HG03025 (cell line): ENCODE measurements around the gene CCDC170.

ENCODE experiments used
- ATAC-seq: cut with Tn5 transposase; IDR thresholded peaks from one replicate; pipeline ENCODE4 v1.9.1; 2021; ENCODE audit warnings: mild to moderate bottlenecking, moderate library complexity; ENCODE audit not compliant: unreplicated experiment, low FRiP score

CCDC170 gene

GRCh38 chr6:151610326-151610725 lies 116.5 kb downstream of the CCDC170 start:
- no peak for ATAC-seq

DNA sequence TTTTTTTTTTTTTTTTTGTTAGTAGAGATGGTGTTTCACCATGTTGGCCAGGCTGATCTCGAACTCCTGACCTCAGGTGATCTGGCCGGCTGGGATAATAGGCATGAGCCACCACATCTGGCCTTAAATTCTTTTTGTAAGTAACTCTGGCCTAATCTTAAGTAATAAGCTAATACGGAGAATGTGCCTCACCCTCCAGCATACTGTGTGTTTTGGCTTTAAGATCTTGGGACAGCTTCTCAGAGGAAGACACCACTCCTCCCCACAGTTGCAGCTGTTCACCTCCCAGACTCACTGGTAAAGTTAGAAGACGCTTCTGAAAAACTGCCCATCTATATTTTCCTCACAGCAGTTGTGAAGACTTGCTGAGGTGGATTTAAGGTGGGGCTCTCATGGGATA lies 120.8 kb downstream of the CCDC170 start:
- no peak for ATAC-seq

GRCh38 chr6:151616091-151616513 lies 122.3 kb downstream of the CCDC170 start:
- no peak for ATAC-seq

DNA sequence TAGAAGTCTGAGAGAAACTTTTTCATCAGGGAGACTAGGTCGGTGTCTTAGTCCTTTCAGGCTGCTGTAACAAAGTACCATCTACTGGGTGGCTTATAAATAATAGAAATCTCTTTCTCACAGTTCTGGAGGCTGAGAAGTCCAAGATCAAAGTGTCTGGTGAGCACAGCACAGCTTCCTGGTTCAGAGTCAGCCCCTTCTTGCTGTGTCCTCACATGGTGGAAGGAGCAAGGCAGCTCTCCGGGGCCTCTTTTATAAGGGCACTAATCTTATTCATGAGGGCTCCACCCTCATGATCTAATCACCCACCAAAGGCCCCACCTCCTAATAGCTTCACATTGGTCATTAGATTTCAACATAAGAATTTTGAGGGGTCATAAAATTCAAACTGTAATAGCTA lies 122.8 kb downstream of the CCDC170 start:
- ATAC-seq = no peak

GRCh38 chr6:151617539-151617938 lies 123.7 kb downstream of the CCDC170 start:
- ATAC-seq = no peak

- no peak for ATAC-seq
These were observed 124.9 kb downstream of the CCDC170 start for GRCh38 chr6:151618717-151619116.

DNA sequence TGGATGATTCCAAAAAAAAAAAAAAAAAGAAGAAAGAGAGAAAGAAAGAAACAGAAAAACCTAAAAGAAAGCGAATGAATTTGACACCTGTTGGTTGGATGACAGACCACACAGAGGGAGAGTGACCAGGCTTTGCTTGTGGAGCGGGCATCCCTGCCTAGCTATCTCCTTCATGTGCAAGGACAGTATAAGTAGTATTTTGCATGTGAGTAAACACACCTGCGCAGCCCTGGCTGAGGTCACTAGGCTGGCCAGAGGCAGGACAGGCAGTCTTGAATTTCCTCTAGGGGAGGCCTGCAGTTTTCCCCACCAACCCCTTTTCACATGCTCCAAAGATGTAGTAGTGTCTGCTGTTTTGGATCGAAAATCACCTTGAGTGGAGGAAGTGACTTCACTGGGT lies 126.4 kb downstream of the CCDC170 start:
- ATAC-seq = no peak

- no peak for ATAC-seq
These were observed 130.3 kb downstream of the CCDC170 start for GRCh38 chr6:151624071-151624470.

DNA sequence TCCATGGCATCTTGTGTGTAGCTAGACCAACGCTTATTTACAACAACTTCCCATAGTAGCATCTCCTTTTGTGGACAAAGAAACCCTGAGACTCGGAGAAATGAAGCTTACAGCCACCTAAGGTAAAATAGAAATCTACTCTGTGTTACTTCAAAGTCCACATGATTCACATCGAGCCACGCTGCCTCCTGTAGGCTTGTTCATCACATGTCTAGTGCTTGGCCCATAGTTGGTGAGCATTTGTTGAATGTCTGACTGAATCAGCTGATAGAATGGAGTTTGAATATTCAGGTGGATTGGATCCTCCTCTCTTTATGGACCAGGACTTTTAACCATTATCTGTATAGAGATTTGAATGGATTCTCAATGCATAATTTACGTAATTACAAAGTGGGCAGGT lies 130.7 kb downstream of the CCDC170 start:
- no peak for ATAC-seq

DNA sequence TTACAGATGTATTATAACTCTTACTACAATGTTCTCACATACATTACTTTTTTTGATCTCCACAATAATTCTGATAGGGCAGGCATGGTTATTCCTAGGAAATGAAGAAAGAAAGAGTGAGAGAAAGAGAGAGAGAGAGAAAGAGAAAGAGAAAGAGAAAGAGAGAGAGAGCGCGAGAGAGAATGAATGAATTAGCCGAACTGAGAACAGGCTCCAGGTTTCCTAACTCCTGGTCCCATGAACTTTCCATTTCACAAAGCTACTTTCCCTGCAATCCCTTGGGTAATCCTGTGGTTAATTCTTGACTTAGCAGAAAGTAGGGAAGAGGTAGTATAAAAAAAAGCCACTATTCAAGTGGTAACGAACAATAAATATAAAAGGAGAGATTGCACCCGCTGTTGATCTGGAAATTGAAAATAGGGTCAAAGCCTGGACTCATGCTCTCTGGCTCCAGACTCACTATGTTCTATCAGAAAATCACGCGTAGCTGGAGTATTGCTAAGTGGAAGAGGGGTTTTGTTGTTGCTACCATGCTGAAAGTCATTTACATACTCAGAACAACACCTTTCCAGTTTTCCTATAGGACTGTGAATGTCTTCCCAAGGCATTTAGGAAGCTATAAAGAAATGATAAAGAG lies 131.2 kb downstream of the CCDC170 start:
- no peak for ATAC-seq

DNA sequence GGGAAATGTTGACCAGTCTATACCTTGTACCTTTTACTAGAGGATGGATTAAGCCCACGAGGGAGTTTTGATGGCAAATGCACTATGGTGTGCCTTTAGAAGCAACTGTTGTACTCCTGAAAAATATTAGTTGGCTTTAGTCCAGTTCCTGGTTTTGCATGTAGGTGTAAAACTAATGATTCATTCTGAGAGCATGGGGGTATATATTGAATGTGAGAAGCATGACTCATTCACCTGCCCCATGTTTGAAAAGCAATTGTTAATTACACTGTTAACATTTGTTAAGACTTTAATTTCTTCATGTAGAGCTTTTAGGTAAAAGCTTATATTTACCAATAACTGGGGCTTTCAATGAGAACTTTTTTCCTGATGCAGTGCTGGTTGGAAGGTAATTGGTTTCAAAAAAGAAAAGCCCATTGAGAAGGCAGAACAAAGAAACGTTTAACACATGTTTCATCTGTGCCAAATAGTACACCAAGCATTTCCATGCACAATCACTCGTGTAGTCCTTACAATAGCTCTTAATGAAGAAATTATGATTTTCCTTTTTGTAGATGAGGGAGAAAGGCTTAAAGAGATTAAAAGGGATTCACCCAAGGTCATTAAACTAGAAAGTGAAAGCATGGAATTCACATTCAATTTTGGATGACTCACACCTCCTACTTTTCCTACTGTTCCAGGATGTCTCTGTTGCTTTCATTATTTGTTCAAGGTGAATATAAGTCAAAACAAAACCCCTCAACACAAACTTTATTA lies 134.1 kb downstream of the CCDC170 start:
- ATAC-seq = no peak

GRCh38 chr6:151629791-151630190 lies 136.0 kb downstream of the CCDC170 start:
- no peak for ATAC-seq

GRCh38 chr6:151630387-151630786 lies 136.6 kb downstream of the CCDC170 start:
- ATAC-seq = no peak

- ATAC-seq = no peak
These were observed 137.3 kb downstream of the CCDC170 start for GRCh38 chr6:151630991-151631655.

DNA sequence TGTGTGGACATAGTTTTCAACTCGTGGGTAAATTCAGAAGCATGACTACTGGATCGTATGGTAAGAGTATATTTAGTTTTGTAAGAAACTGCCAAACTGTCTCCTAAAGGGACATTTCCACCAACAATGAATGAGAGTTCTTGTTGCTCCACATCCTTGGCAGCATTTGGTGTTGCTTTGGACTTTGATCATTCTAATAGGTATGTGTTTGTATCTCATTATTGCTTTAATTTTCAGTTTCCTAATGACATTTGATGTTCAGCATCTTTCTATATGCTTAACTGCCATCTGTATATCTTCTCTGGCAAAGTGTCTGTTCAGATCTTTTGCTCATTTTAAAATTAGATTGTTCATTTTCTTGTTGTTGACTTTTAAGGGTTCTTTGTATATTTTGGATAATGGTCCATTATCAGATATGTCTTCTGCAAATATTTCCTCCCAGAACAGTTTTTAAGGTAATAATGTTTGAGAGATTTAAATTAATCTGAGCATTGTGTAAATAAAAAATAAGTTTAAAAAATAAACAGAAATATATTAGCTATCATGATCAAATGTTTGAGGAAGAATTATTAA lies 138.7 kb downstream of the CCDC170 start:
- no peak for ATAC-seq

DNA sequence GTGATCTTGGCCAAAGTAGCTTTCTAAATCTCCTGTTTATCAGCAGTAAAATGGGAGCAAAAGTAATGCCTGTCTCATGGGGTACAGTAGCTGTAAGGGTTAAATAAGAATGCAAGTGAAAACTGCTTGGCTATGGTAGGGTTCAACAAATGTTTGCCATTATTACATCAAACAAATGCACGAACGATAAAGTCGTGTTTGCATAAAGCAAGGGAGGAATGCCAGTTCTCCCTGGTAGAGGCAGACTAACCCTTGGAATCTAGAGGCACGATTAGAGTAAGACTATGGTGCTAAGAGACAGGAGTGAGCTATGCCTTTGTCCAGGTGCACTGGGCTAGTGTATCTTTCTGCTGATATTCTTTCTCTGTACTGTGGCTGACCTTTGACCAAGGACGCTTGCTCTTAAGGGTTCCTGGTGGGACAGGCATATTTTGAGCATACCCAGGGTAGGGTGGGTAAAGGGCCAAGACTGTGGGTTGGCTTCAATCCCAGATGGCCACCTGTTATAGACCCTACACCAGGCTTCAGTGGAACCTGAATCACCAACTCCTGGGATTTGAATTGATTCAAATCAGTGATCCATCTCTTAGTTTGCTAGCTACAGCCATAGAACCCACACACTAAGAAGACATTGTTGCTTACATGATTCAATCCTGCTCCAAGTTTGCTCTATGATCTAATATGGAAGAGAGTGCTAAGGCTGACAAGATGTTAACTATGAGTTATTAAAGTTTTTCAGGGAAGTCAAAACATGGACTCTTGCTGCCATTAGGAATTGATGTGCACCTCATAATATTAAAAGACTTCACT lies 139.9 kb downstream of the CCDC170 start:
- ATAC-seq = no peak

DNA sequence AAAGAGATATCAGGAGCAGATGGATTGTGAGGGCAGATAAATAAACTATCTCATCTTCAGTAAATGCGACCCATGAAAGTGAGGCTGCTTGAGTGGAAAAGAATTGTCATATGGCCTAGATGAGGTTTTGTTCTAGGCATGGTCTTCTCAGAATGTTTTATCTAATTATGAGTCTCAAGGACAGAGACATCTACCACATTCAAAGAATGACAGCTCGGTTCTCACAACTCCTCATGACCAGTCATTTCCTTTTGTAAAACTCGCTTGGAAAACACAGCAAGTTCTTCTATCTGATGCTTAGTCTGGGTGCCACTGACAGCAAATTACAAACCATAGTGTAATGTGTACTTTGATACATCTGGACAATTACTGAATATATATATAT lies 140.5 kb downstream of the CCDC170 start:
- no peak for ATAC-seq

GRCh38 chr6:151635741-151636140 lies 141.9 kb downstream of the CCDC170 start:
- no peak for ATAC-seq

DNA sequence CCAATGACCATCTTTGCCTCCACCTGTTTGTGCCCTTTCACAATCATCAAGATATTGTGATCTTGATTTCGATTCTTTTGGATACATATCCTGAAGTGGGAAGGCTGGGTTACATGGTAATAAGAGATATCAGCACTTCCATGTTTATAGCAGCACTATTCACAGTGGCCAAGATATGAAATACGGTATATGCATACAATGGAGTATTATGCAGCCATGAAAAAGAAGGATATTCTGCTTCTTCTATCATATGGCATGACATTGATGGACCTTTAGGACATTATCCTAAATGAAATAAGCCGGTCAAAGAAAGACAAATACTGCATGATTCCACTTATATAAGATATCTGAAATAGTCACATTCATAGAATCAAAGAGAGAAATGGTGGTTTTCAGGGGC lies 144.0 kb downstream of the CCDC170 start:
- ATAC-seq = no peak

DNA sequence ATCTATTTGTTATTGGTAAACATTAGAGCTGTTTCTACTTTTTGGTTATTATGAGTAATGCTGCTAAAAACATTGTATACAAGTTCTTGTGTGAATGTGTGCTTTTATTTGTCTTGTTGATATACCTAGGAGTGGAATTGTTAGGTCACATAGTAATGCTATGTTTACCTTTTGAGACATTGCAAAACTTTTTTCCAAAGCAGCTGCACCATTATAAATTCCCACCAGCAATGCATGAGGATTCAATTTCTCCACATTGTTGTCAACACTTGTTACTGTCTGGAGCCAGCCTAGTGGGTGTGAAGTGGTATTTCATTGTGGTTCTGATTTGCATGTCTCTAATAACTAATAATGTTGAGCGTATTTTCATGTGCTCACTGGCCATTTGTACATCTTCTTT lies 145.9 kb downstream of the CCDC170 start:
- no peak for ATAC-seq

- ATAC-seq = no peak
These were observed 147.2 kb downstream of the CCDC170 start for GRCh38 chr6:151641028-151641427.
